Measurements from ENCODE around the gene LUC7L2. TPM values are rescaled to one million over a fixed set of nuclear protein-coding genes. Genes with fewer than 3 reads are reported as not detected.

LUC7L2 gene
- total RNA-seq, 6 donors from 2014 or later, result 57.0 to 133 (median 91.8) TPM

GRCh38 chr7:139446051-139446890 lies 86.6 kb downstream of the LUC7L2 start:
- no peak for DNase-seq

GRCh38 chr7:139450851-139451250 lies 91.2 kb downstream of the LUC7L2 start:
- DNase-seq (no peak), ATAC-seq (ENCODE audit: low FRiP score in 2 of 2) (no peak)
- H3K27me3 ChIP-seq, result no peaks in the 10 kb centered on the region
- no peaks in the 10 kb centered on the region for H3K36me3 ChIP-seq
- no peak overlapping the region for H3K4me3 ChIP-seq
- no peaks in the 10 kb centered on the region for H3K4me1 ChIP-seq
- H3K9me3 ChIP-seq, result no peaks in the 10 kb centered on the region
- TF ChIP-seq POLR2A (IDR thresholded peaks at IDR 0.05), result no peak
- no peak overlapping the region for H3K27ac ChIP-seq
- 96 to 97% methylated on average over 5 to 6 of the region's 6 CpGs for whole genome bisulfite sequencing, 2 donors

More at GRCh38 chr7:139446051-139446890, 86.6 kb downstream of the LUC7L2 start:
- no peak overlapping the region for H3K27ac ChIP-seq
- H3K36me3 ChIP-seq, result no peaks in the 10 kb centered on the region
- no peaks in the 10 kb centered on the region for H3K27me3 ChIP-seq
- no peak for ATAC-seq (ENCODE audit: low FRiP score in 2 of 2)
- no peaks in the 10 kb centered on the region for H3K9me3 ChIP-seq
- no peaks in the 10 kb centered on the region for H3K4me1 ChIP-seq
- TF ChIP-seq POLR2A (IDR thresholded peaks at IDR 0.05) (no peak), POLR2AphosphoS5 (IDR thresholded peaks at IDR 0.05) (no peak), EP300 (IDR thresholded peaks at IDR 0.05) (no peak)
- TF ChIP-seq, protein P1, sequence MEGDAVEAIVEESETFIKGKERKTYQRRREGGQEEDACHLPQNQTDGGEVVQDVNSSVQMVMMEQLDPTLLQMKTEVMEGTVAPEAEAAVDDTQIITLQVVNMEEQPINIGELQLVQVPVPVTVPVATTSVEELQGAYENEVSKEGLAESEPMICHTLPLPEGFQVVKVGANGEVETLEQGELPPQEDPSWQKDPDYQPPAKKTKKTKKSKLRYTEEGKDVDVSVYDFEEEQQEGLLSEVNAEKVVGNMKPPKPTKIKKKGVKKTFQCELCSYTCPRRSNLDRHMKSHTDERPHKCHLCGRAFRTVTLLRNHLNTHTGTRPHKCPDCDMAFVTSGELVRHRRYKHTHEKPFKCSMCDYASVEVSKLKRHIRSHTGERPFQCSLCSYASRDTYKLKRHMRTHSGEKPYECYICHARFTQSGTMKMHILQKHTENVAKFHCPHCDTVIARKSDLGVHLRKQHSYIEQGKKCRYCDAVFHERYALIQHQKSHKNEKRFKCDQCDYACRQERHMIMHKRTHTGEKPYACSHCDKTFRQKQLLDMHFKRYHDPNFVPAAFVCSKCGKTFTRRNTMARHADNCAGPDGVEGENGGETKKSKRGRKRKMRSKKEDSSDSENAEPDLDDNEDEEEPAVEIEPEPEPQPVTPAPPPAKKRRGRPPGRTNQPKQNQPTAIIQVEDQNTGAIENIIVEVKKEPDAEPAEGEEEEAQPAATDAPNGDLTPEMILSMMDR (IDR thresholded peaks at IDR 0.05), result no peak
- WGBS, 2 donors, result 95 to 96% methylated on average over 20 of the region's 20 CpGs
- no peak overlapping the region for H3K4me3 ChIP-seq

GRCh38 chr7:139451638-139452037 lies 91.9 kb downstream of the LUC7L2 start:
- WGBS, 2 donors, result 73 to 80% methylated on average over 6 of the region's 6 CpGs
- no peak for DNase-seq
- H3K4me1 ChIP-seq, result no peaks in the 10 kb centered on the region
- no peak for ATAC-seq (ENCODE audit: low FRiP score in 2 of 2)
- H3K27ac ChIP-seq, result no peak overlapping the region
- no peaks in the 10 kb centered on the region for H3K27me3 ChIP-seq
- H3K4me3 ChIP-seq, result no peak overlapping the region
- no peak for TF ChIP-seq EP300 (IDR thresholded peaks at IDR 0.05)
- TF ChIP-seq, protein P1 (IDR thresholded peaks at IDR 0.05), result no peak
- TF ChIP-seq POLR2AphosphoS5 (IDR thresholded peaks at IDR 0.05), result no peak
- no peak for TF ChIP-seq POLR2A (IDR thresholded peaks at IDR 0.05)
- H3K9me3 ChIP-seq, result no peaks in the 10 kb centered on the region
- no peaks in the 10 kb centered on the region for H3K36me3 ChIP-seq

GRCh38 chr7:139452958-139453672 lies 93.4 kb downstream of the LUC7L2 start:
- no peaks in the 10 kb centered on the region for H3K9me3 ChIP-seq
- ATAC-seq (ENCODE audit: low FRiP score in 2 of 2), result no peak
- no peak for DNase-seq
- H3K4me1 ChIP-seq, result no peaks in the 10 kb centered on the region
- WGBS, 2 donors, result 84 to 86% methylated on average over 12 of the region's 12 CpGs
- H3K36me3 ChIP-seq, result no peaks in the 10 kb centered on the region
- TF ChIP-seq EP300 (IDR thresholded peaks at IDR 0.05) (no peak), POLR2AphosphoS5 (IDR thresholded peaks at IDR 0.05) (no peak), POLR2A (IDR thresholded peaks at IDR 0.05) (no peak)
- TF ChIP-seq, protein P1 (IDR thresholded peaks at IDR 0.05), result no peak
- no peak overlapping the region for H3K27ac ChIP-seq
- no peaks in the 10 kb centered on the region for H3K27me3 ChIP-seq
- H3K4me3 ChIP-seq, result no peak overlapping the region

DNA sequence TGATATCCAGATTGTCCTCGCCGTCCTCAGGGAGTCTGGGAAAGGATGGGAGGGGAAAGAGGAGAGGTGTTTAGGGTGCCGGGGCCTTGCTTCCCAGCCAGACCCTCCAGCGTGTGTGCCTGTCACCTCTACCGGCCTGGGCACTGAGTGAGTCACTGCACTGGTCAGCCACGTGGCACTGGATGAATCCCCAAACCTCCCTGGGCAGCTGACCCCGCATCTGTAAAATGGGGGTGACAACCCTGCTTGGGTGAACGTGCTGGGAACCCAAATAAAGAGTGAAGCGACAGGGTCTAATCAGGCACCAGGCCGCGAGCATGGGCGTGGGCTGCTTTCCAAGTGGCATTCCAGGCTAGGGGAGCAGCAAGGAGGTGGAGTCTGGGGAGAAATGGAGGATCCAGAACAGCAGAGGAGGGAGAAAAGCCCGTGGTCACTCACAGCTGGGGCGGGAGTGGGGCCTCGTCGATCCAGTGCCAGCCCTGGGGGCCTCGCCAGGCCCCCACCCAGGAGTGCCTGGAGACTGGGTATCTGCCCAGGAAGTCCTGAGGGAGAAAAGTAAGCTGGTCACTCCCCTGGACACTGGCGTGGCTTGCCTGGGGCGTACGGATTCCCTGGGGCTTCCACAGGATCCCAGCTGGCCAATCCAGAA lies 94.1 kb downstream of the LUC7L2 start:
- WGBS, 2 donors, result 66 to 75% methylated on average over 12 to 20 of the region's 20 CpGs

More for the DNA sequence above, 94.1 kb downstream of the LUC7L2 start:
- DNase-seq (peak in 1 of 2 donors; percentile 48), ATAC-seq (ENCODE audit: low FRiP score in 2 of 2) (peak; percentile 16 to 17)
- TF ChIP-seq, protein P1 (IDR thresholded peaks at IDR 0.05), result no peak
- TF ChIP-seq EP300 (IDR thresholded peaks at IDR 0.05) (no peak), POLR2A (IDR thresholded peaks at IDR 0.05) (no peak), POLR2AphosphoS5 (IDR thresholded peaks at IDR 0.05) (no peak)
- no peak overlapping the region for H3K27ac ChIP-seq
- H3K27me3 ChIP-seq, result no peaks in the 10 kb centered on the region
- no peaks in the 10 kb centered on the region for H3K9me3 ChIP-seq
- H3K36me3 ChIP-seq, result no peaks in the 10 kb centered on the region
- H3K4me3 ChIP-seq, result no peak overlapping the region
- no peaks in the 10 kb centered on the region for H3K4me1 ChIP-seq
